ENCODE measurements around the gene PITPNM3.

GRCh38 chr17:6572972-6573370, 16.6 kb upstream of the PITPNM3 start:
- TF ChIP-seq CTCF (IDR thresholded peaks at IDR 0.05) (no peak), POLR2A (IDR thresholded peaks at IDR 0.05) (no peak), POLR2AphosphoS5 (IDR thresholded peaks at IDR 0.05) (no peak), EP300 (IDR thresholded peaks at IDR 0.05; ENCODE audit: low read depth) (no peak)

All from transverse colon (tissue), 4 donors.